HFFc6 (cell line): ENCODE data around the gene RGS19. TPM values are rescaled to one million over a fixed set of nuclear protein-coding genes. Genes with fewer than 3 reads are reported as not detected.

ENCODE experiments used
- DNase-seq: peaks from one replicate; pipeline ENCODE4 v3.0.0-alpha.2; 2018
- H3K27ac Mint-ChIP-seq: 2 replicates; pipeline ENCODE4 v1.8.0; 2020; ENCODE audit warnings: mild to moderate bottlenecking, mixed read lengths
- H3K27me3 Mint-ChIP-seq: 2 replicates; pipeline ENCODE4 v1.8.0; 2021; ENCODE audit warnings: mild to moderate bottlenecking, moderate library complexity, mixed read lengths; ENCODE audit not compliant: insufficient read depth
- H3K36me3 Mint-ChIP-seq: 2 replicates; pipeline ENCODE4 v1.8.0; 2021; ENCODE audit warnings: low read depth, mixed read lengths
- H3K4me1 Mint-ChIP-seq: 2 replicates; pipeline ENCODE4 v1.8.0; 2020; ENCODE audit warnings: low read depth, mixed read lengths
- H3K4me3 Mint-ChIP-seq: 2 replicates; pipeline ENCODE4 v1.8.0; 2020; ENCODE audit warnings: mild to moderate bottlenecking, moderate library complexity, mixed read lengths
- H3K9me3 Mint-ChIP-seq: 2 replicates; pipeline ENCODE4 v1.8.0; 2020; ENCODE audit warnings: mild to moderate bottlenecking, mixed read lengths
- CTCF ChIP-seq: fragments of 200-600 bp; sonication (generic); IDR thresholded peaks from 2 replicates; pipeline ENCODE4 v1.5.0; 2021; ENCODE audit warnings: antibody characterized with exemption, mild to moderate bottlenecking
- microRNA-seq: library from miRNA; unstranded; fragments of <30 nt; microRNA quantifications from one replicate; pipeline ENCODE4, GENCODE V29; 2019
- total RNA-seq, 6 experiments: library from RNA; stranded (reverse); fragmentation: NEBNext Ultra II Directional; extraction: Animal tissue kit (Norgen Biotek cat#: 25700); gene quantifications; 2 replicates in 1 of 6; 3 replicates in 5 of 6; pipeline ENCODE4 v1.2.3, GENCODE V29; 2021

The RGS19 gene
- total RNA-seq, 6 experiments from 2014 or later, result 11.0 to 16.3 (median 12.9) TPM

GRCh38 chr20:64024141-64024990, 55.0 kb downstream of the RGS19 start:
- H3K36me3 Mint-ChIP-seq, result peaks cover 27% of the 10 kb centered on the region
- no peak for TF ChIP-seq CTCF

GRCh38 chr20:64023361-64024140, 55.8 kb downstream of the RGS19 start:
- Mint-ChIP-seq H3K4me3 (no peak overlapping the region), H3K27me3 (peaks cover 2% of the 10 kb centered on the region), H3K27ac (no peak overlapping the region), H3K9me3 (no peaks in the 10 kb centered on the region), H3K4me1 (no peaks in the 10 kb centered on the region; the same call in 1 of the 2 replicates), H3K36me3 (peaks cover 25% of the 10 kb centered on the region)
- no peak for DNase-seq
- TF ChIP-seq CTCF, result no peak

More at GRCh38 chr20:64024141-64024990, 55.0 kb downstream of the RGS19 start:
- Mint-ChIP-seq H3K9me3 (no peaks in the 10 kb centered on the region), H3K27me3 (no peaks in the 10 kb centered on the region; the same call in 1 of the 2 replicates), H3K4me1 (no peaks in the 10 kb centered on the region; the same call in 1 of the 2 replicates), H3K4me3 (no peak overlapping the region), H3K27ac (no peak overlapping the region)
- DNase-seq, result no peak

Small RNA genes within 50 kb of the gene (microRNA-seq; reads per million reads assigned to microRNA genes)
- gene MIR6813, result 4.6 reads per million

Other genes with a start within 250 kb of the RGS19 start
- 1 to 10 TPM in 2 of 6 experiments, under 1 TPM in 4; 0.38 to 1.1 (median 0.64) TPM for gene ZBTB46, start 248.3 kb downstream of the RGS19 start, total RNA-seq
- not detected for gene ABHD16B, start 218.0 kb downstream of the RGS19 start, total RNA-seq
- gene TPD52L2, start 214.2 kb downstream of the RGS19 start, total RNA-seq, result 100 to 1,000 TPM; 161 to 196 (median 169) TPM
- gene DNAJC5, start 184.4 kb downstream of the RGS19 start, total RNA-seq, result 10 to 100 TPM; 52.0 to 65.8 (median 56.2) TPM
- 10 to 100 TPM; 17.2 to 21.7 (median 19.4) TPM for gene UCKL1, start 123.1 kb downstream of the RGS19 start, total RNA-seq
- 10 to 100 TPM; 20.7 to 26.1 (median 21.4) TPM for gene ZNF512B, start 109.6 kb downstream of the RGS19 start, total RNA-seq
- gene SAMD10, start 99.9 kb downstream of the RGS19 start, total RNA-seq, result 1 to 10 TPM; 1.3 to 3.0 (median 2.1) TPM
- gene PRPF6, start 98.4 kb downstream of the RGS19 start, total RNA-seq, result 10 to 100 TPM; 70.7 to 73.2 (median 72.9) TPM
- gene C20orf204, start 43.3 kb downstream of the RGS19 start, total RNA-seq, result under 1 TPM; 0.32 to 0.57 (median 0.42) TPM
- under 1 TPM in 2 of 6 experiments, not detected in 4; 0.10 to 0.17 TPM for gene SOX18, start 29.9 kb downstream of the RGS19 start, total RNA-seq
- 10 to 100 TPM; 36.8 to 47.4 (median 41.5) TPM for gene TCEA2, start 16.3 kb downstream of the RGS19 start, total RNA-seq
- under 1 TPM; 0.27 to 1.00 (median 0.41) TPM for gene OPRL1, start 564 bp upstream of the RGS19 start, total RNA-seq
- not detected for gene LKAAEAR1, start 4.9 kb upstream of the RGS19 start, total RNA-seq
- gene NPBWR2, start 28.0 kb upstream of the RGS19 start, total RNA-seq, result not detected
- not detected for gene MYT1, start 84.9 kb upstream of the RGS19 start, total RNA-seq
- 10 to 100 TPM; 15.7 to 21.9 (median 18.1) TPM for gene PCMTD2, start 176.2 kb upstream of the RGS19 start, total RNA-seq